ENCODE data around the gene PBX3. TPM values are rescaled to one million over a fixed set of nuclear protein-coding genes. Genes with fewer than 3 reads are reported as not detected.

Gene PBX3
- total RNA-seq, 4 donors from 2014 or later: 5.1 to 360 (median 44.1) TPM

DNA sequence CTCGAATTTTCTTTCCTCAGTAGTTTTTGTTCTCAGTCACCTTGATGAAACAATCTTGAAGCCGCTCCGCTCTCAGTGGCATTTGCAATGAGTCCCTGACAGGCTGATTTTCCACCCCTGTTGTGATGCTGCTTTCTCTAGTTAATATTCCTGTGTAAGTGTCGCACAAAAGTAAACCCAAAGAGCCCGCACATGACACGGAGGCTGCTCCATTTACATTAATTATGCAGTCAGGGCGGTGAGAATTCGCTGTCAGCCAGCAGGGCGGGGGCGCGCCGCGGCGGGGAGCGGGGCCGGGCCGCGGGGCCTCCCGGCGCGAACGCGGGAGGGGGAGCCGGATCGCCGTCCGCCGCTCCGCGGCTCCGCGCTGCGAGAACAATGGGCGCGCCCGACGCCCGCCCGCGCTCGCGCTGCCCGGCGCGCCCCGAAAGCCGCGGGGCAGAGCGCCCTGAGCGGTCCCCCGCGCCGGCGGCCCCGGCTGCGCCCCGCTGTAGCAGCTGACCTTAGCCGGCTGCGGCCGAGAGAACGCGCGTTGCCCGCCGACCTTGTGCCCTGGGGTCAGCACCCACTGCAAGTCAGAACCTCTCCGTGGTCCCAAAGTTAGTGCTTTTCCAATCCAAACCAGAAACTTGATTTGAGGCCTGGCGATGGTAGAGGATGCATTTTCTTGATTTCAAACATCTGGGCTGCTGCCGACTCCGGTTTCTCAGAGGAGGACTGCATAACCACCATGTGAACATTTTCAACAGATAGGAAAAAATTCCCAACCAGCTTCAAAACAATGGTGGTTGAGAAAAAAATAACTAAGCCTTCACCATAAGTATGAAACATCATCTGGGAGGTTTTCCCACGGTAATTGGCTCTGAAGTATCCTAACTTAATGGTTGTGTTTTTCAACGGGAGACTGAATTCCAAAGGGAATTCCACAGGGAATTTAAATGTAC is 142.6 kb downstream of the PBX3 start:
- H3K9me3 ChIP-seq: no peaks in the 10 kb centered on the region
- H3K27ac ChIP-seq: peak overlapping the region; percentile 47 to 76
- H3K27me3 ChIP-seq: no peaks in the 10 kb centered on the region
- H3K4me1 ChIP-seq: no peaks in the 10 kb centered on the region
- no peak for TF ChIP-seq POLR2A (IDR thresholded peaks at IDR 0.05)
- TF ChIP-seq, protein P1, sequence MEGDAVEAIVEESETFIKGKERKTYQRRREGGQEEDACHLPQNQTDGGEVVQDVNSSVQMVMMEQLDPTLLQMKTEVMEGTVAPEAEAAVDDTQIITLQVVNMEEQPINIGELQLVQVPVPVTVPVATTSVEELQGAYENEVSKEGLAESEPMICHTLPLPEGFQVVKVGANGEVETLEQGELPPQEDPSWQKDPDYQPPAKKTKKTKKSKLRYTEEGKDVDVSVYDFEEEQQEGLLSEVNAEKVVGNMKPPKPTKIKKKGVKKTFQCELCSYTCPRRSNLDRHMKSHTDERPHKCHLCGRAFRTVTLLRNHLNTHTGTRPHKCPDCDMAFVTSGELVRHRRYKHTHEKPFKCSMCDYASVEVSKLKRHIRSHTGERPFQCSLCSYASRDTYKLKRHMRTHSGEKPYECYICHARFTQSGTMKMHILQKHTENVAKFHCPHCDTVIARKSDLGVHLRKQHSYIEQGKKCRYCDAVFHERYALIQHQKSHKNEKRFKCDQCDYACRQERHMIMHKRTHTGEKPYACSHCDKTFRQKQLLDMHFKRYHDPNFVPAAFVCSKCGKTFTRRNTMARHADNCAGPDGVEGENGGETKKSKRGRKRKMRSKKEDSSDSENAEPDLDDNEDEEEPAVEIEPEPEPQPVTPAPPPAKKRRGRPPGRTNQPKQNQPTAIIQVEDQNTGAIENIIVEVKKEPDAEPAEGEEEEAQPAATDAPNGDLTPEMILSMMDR (IDR thresholded peaks at IDR 0.05): no peak
- DNase-seq: peak; percentile 11 to 17
- H3K36me3 ChIP-seq: no peaks in the 10 kb centered on the region
- H3K4me3 ChIP-seq: peak overlapping the region; percentile 38 to 46
- intact Hi-C loops (cut with DNase I; ENCODE audit: low total_unique reads): no loop called here

DNA sequence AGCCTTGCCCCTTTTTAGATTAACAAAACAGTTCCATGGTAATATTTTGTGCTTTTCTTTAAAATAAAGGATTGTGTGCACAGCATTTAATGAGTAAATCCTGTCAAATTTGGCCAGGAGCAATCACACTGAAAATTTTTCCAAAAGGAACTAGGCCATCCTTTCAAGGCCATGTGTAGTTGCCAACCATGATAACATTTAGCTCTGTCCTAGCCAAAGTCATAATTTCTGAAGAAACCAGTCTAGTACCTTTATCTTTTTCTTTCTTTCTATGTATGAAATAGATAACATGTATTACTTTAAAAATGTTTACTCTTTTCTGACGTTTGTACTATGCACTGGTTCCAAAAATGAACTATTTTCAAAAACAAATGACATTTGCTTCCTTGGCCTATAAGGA is 143.7 kb downstream of the PBX3 start:
- DNase-seq: no peak
- intact Hi-C loops (cut with DNase I; ENCODE audit: low total_unique reads): no loop called here
- H3K4me1 ChIP-seq: no peaks in the 10 kb centered on the region
- no peaks in the 10 kb centered on the region for H3K36me3 ChIP-seq
- H3K4me3 ChIP-seq: no peak overlapping the region
- H3K27ac ChIP-seq: peak overlapping the region in 1 of 2 donors; percentile 4
- TF ChIP-seq, protein P1 (IDR thresholded peaks at IDR 0.05): no peak
- TF ChIP-seq POLR2A (IDR thresholded peaks at IDR 0.05): no peak
- no peaks in the 10 kb centered on the region for H3K27me3 ChIP-seq
- H3K9me3 ChIP-seq: no peaks in the 10 kb centered on the region

DNA sequence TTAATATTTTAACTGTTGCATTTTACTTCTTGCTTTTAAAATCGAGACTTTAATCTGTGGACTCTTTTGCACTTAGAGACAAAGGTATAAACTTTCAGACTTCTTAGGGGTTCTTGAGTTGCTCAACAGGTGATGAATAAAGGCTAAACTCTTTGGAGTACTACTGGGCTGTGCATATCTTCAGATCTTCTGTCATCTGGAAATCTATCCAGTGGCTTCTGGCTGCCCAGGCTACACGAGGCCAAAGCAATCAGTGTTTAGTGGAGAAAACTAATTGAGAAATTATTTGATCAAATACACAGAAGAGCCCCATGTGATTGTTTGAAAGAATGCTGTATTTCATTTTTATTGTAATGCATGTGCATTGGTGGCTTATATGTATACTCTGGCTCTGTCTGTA is 146.1 kb downstream of the PBX3 start:
- no peaks in the 10 kb centered on the region for H3K27me3 ChIP-seq
- DNase-seq: no peak
- no peak overlapping the region for H3K4me3 ChIP-seq
- intact Hi-C loops (cut with DNase I; ENCODE audit: low total_unique reads): no loop called here
- H3K36me3 ChIP-seq: no peaks in the 10 kb centered on the region
- H3K9me3 ChIP-seq: no peaks in the 10 kb centered on the region
- H3K4me1 ChIP-seq: no peaks in the 10 kb centered on the region
- no peak overlapping the region for H3K27ac ChIP-seq
- TF ChIP-seq, protein P1 (IDR thresholded peaks at IDR 0.05): no peak
- TF ChIP-seq POLR2A (IDR thresholded peaks at IDR 0.05): no peak

DNA sequence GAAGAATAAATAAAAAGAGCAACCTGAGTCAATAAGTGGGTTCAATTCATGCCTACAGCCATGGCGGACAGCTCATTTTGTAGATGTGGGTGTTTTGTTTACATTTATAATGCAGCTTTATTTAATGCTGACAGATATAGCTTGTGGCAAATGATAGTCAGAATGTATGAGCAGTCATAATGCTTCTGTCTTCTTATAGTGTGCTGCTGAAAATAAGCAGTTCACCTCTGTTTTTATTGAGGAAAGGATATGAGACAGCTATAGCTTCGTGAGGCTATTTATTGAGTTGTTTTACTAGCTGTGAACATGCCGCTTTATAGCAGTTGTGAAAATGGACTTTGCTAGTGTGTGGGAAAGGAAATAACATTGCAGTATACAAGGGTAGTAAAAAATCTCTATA is 147.4 kb downstream of the PBX3 start:
- no peak overlapping the region for H3K4me3 ChIP-seq
- H3K4me1 ChIP-seq: no peaks in the 10 kb centered on the region
- no peaks in the 10 kb centered on the region for H3K36me3 ChIP-seq
- no peak for DNase-seq
- H3K9me3 ChIP-seq: no peaks in the 10 kb centered on the region
- intact Hi-C loops (cut with DNase I; ENCODE audit: low total_unique reads): no loop called here
- no peaks in the 10 kb centered on the region for H3K27me3 ChIP-seq
- TF ChIP-seq, protein P1 (IDR thresholded peaks at IDR 0.05): no peak
- TF ChIP-seq POLR2A (IDR thresholded peaks at IDR 0.05): no peak
- H3K27ac ChIP-seq: no peak overlapping the region

GRCh38 chr9:125896404-125896803 is 149.2 kb downstream of the PBX3 start:
- H3K27ac ChIP-seq: no peak overlapping the region
- intact Hi-C loops (cut with DNase I; ENCODE audit: low total_unique reads): no loop called here
- no peak for DNase-seq
- no peaks in the 10 kb centered on the region for H3K27me3 ChIP-seq
- no peaks in the 10 kb centered on the region for H3K4me1 ChIP-seq
- H3K4me3 ChIP-seq: no peak overlapping the region
- H3K9me3 ChIP-seq: no peaks in the 10 kb centered on the region
- H3K36me3 ChIP-seq: no peaks in the 10 kb centered on the region
- TF ChIP-seq, protein P1 (IDR thresholded peaks at IDR 0.05): no peak
- no peak for TF ChIP-seq POLR2A (IDR thresholded peaks at IDR 0.05)
